BLaER1 treated with 17β-estradiol and CSF1 and Interleukin-3, amounts not matched to agents 10 nM and 100 nM (cell line): ENCODE data around the gene PCBP1.
A peak's percentile ranks its signal among the peaks of the same experiment; 100 is the strongest.

Experiments
- H3K27ac ChIP-seq, 11 experiments: shearing (Covaris generic); formaldehyde crosslinking; 2 replicates each; pipeline ENCODE4 v1.8.1; 2022
- H3K27me3 ChIP-seq, 11 experiments: shearing (Covaris generic); formaldehyde crosslinking; 2 replicates each; pipeline ENCODE4 v1.8.1; 2022
- H3K36me3 ChIP-seq, 11 experiments: shearing (Covaris generic); formaldehyde crosslinking; 2 replicates each; pipeline ENCODE4 v1.8.1; 2022
- H3K4me1 ChIP-seq, 10 experiments: shearing (Covaris generic); formaldehyde crosslinking; 2 replicates each; pipeline ENCODE4 v1.8.1; 2022
- H3K4me2 ChIP-seq, 11 experiments: shearing (Covaris generic); formaldehyde crosslinking; 2 replicates each; pipeline ENCODE4 v1.8.1; 2022
- H3K4me3 ChIP-seq, 10 experiments: shearing (Covaris generic); formaldehyde crosslinking; 2 replicates each; pipeline ENCODE4 v1.8.1; 2022
- H3K9ac ChIP-seq, 11 experiments: shearing (Covaris generic); formaldehyde crosslinking; 2 replicates each; pipeline ENCODE4 v1.8.1; 2022
- H3K9me3 ChIP-seq, 11 experiments: shearing (Covaris generic); formaldehyde crosslinking; replicated peaks in 1 of 11; 2 replicates each; pipeline ENCODE4 v1.8.1; 2022
- H4K20me1 ChIP-seq, 11 experiments: shearing (Covaris generic); formaldehyde crosslinking; 2 replicates each; pipeline ENCODE4 v1.8.1; 2022
- Cebpa-rat ChIP-seq, 11 experiments: shearing (Covaris generic); IDR thresholded peaks; 2 replicates each; pipeline ENCODE4 v1.8.1; 2022

PCBP1 gene

DNA sequence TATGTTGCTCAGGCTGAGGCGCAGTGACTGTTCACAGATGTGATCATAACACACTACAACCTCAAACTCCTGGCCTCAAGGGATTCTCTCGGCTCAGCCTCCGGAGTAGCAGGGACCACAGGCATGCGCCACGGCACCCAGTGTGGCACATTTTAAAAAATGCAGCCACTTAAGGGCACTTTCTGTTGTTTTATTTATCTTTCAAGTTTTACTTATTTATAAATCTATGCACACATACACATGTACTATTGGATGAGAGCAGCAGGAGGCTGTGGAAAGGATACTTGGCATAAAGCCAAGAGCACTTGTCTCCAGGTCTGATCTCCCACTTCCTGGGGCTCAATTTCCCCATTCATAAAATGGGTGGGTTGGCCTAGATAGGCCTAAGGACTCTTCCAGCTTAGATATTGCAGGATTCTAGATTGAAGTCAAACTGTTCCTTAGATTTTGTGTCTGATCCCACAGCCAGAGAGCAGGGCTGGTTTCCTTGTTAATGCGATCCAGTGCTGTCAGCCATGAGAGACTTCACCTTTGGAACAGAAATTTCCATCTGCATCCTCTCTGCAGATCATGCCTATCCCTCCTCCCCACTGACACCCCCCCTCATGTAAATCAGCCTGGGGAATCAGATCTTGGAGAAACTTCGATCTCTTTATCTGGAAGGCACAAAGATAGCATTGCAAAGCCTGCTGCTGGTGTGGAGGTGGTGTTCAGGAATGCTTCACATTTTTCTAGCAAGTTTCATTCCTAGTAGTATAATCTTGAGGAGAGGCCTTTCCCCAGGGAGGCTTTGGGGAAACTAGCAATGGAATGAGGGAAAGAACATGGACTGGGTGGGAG, 24.7 kb downstream of the PCBP1 start:
- H3K36me3 ChIP-seq: no peaks in the 10 kb centered on the region
- H3K27ac ChIP-seq: peak overlapping the region in 6 of 11 experiments; percentile 10 to 61 (median 43); a peak in 10 of 22 replicates
- peaks cover 50 to 90% (median 65%) of the 10 kb centered on the region in 10 experiments for H3K4me1 ChIP-seq
- no peak overlapping the region; a peak in 1 of 22 replicates for H3K9ac ChIP-seq
- H4K20me1 ChIP-seq: no peaks in the 10 kb centered on the region
- H3K9me3 ChIP-seq: no peaks in the 10 kb centered on the region
- H3K4me3 ChIP-seq: no peak overlapping the region
- no peak for TF ChIP-seq Cebpa-rat (IDR thresholded peaks at IDR 0.05)
- H3K27me3 ChIP-seq: no peaks in the 10 kb centered on the region
- H3K4me2 ChIP-seq: peak overlapping the region; percentile 16 to 77 (median 51); a peak in 20 of 22 replicates

- Histone ChIP-seq H3K27ac (peak overlapping the region in 2 of 11 experiments; percentile 2 to 34; a peak in 1 of 22 replicates), H3K27me3 (no peaks in the 10 kb centered on the region), H3K9ac (no peak overlapping the region), H3K9me3 (no peaks in the 10 kb centered on the region), H3K4me3 (no peak overlapping the region), H3K4me2 (peak overlapping the region in 2 of 11 experiments; percentile 12 to 22; a peak in 1 of 22 replicates), H3K4me1 (peaks cover 50 to 90% (median 63%) of the 10 kb centered on the region in 10 experiments), H3K36me3 (no peaks in the 10 kb centered on the region), H4K20me1 (no peaks in the 10 kb centered on the region)
- no peak for TF ChIP-seq Cebpa-rat (IDR thresholded peaks at IDR 0.05)
Observed at GRCh38 chr2:70113359-70114070, 26.2 kb downstream of the PCBP1 start.

- Histone ChIP-seq H3K9ac (peak overlapping the region; percentile 15 to 62 (median 51); a peak in 19 of 22 replicates), H3K27me3 (no peaks in the 10 kb centered on the region), H3K9me3 (no peaks in the 10 kb centered on the region), H4K20me1 (no peaks in the 10 kb centered on the region), H3K36me3 (no peaks in the 10 kb centered on the region), H3K4me3 (no peak overlapping the region), H3K4me1 (peaks cover 67 to 90% (median 76%) of the 10 kb centered on the region in 10 experiments), H3K4me2 (peak overlapping the region; percentile 56 to 97 (median 75)), H3K27ac (peak overlapping the region; percentile 20 to 62 (median 53); a peak in 19 of 22 replicates)
- TF ChIP-seq Cebpa-rat (IDR thresholded peaks at IDR 0.05): no peak
Observed at GRCh38 chr2:70115646-70116442, 28.6 kb downstream of the PCBP1 start.

DNA sequence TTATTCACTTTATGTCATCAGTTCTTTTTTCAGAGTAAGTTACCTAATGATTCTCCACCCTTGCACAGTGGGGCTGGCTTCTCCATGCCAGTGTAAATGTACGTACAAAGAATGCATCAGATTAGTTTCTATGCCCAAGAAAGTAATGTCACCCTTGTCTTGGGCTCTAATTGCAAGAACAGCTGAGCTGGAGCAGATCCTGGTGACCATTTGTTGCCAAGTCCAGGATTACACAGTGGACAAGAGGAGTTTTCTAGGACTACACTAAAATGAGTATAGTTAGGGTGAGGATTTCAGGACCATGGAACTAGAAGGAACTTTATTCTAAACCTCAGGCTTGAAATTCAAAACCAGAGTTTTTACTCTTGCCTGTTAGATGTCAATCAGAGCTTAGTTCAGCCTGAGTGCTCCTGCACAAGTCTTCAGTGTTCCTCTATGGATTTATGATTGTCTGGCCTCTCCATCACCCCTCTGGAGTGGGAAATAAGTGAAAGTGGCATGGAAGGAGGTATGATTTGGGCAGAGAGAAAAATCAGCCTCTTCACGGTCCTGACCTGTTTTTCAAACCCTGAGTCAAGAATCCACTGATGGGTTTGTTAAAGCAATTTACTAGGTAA, 29.8 kb downstream of the PCBP1 start:
- Histone ChIP-seq H3K4me1 (peaks cover 67 to 90% (median 76%) of the 10 kb centered on the region in 10 experiments), H3K4me2 (peak overlapping the region; percentile 56 to 97 (median 75); a peak in 21 of 22 replicates), H4K20me1 (no peaks in the 10 kb centered on the region), H3K9me3 (no peaks in the 10 kb centered on the region), H3K27me3 (no peaks in the 10 kb centered on the region), H3K9ac (peak overlapping the region in 4 of 11 experiments; percentile 27 to 50 (median 36); a peak in 4 of 22 replicates), H3K4me3 (no peak overlapping the region), H3K36me3 (no peaks in the 10 kb centered on the region), H3K27ac (peak overlapping the region in 5 of 11 experiments; percentile 3 to 61 (median 41); a peak in 10 of 22 replicates)
- TF ChIP-seq Cebpa-rat (IDR thresholded peaks at IDR 0.05): no peak

DNA sequence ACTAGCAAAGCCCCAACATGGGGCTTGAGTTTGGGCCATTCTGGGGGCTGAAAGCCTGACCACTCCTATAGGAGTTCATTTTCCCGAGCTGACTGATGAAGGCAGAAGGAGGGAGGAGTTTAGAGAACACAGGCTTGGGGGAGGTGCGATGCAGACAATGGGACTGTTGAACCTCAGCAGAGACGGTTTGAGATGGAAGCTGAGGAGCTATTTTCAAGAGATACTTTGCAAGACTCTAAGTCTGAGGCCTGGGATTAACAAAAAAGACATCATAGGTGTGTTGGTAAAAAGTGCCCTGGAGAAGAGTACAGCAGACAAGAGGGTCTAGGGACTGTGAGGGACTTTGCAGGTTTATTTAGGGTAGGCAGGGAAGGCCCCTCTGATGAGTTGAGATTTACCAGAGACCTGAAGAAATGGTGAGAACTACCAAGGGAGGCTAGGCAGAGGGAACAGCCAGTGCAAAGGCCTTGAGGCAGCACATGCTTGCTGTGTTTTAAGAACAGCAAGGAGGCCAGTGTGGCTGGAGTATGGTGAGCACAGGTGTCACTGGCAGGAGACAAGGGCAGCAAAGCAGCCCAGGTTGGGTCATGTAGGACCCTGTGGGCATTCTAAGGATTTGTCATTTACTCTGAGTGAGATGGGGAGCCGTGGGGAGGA, 31.6 kb downstream of the PCBP1 start:
- no peak for TF ChIP-seq Cebpa-rat (IDR thresholded peaks at IDR 0.05)
- Histone ChIP-seq H3K4me1 (peaks cover 82 to 95% (median 89%) of the 10 kb centered on the region in 10 experiments), H3K27me3 (no peaks in the 10 kb centered on the region), H3K36me3 (no peaks in the 10 kb centered on the region), H3K9me3 (no peaks in the 10 kb centered on the region), H4K20me1 (no peaks in the 10 kb centered on the region), H3K27ac (peak overlapping the region in 10 of 11 experiments; percentile 21 to 100 (median 100); a peak in 20 of 22 replicates), H3K9ac (peak overlapping the region in 9 of 11 experiments; percentile 21 to 57 (median 43); a peak in 12 of 22 replicates), H3K4me2 (peak overlapping the region; percentile 50 to 97 (median 89)), H3K4me3 (no peak overlapping the region)

GRCh38 chr2:70121627-70122372, 34.5 kb downstream of the PCBP1 start:
- Histone ChIP-seq H3K9ac (peak overlapping the region; percentile 48 to 99 (median 71); a peak in 21 of 22 replicates), H3K9me3 (no peaks in the 10 kb centered on the region), H3K27me3 (no peaks in the 10 kb centered on the region), H3K4me1 (peaks cover 84 to 96% (median 89%) of the 10 kb centered on the region in 10 experiments), H4K20me1 (no peaks in the 10 kb centered on the region), H3K27ac (peak overlapping the region; percentile 74 to 100 (median 99)), H3K4me2 (peak overlapping the region; percentile 88 to 97 (median 91)), H3K36me3 (no peaks in the 10 kb centered on the region), H3K4me3 (peak overlapping the region in 1 of 10 experiments; percentile 24; a peak in 1 of 20 replicates)
- no peak for TF ChIP-seq Cebpa-rat (IDR thresholded peaks at IDR 0.05)

- no peaks in the 10 kb centered on the region for H3K36me3 ChIP-seq
- no peaks in the 10 kb centered on the region for H3K27me3 ChIP-seq
- H3K4me3 ChIP-seq: no peak overlapping the region
- H3K9ac ChIP-seq: peak overlapping the region in 6 of 11 experiments; percentile 48 to 99 (median 70); a peak in 7 of 22 replicates
- peaks cover 84 to 96% (median 89%) of the 10 kb centered on the region in 10 experiments for H3K4me1 ChIP-seq
- H3K4me2 ChIP-seq: peak overlapping the region; percentile 88 to 97 (median 91)
- no peaks in the 10 kb centered on the region for H3K9me3 ChIP-seq
- no peak for TF ChIP-seq Cebpa-rat (IDR thresholded peaks at IDR 0.05)
- no peaks in the 10 kb centered on the region for H4K20me1 ChIP-seq
- peak overlapping the region; percentile 74 to 100 (median 99); a peak in 20 of 22 replicates for H3K27ac ChIP-seq
Observed at GRCh38 chr2:70122470-70122869, 35.2 kb downstream of the PCBP1 start.
